HuH-7 (cell line): ENCODE results near the gene ZNF287.
"Not testable (repeated sequence)": the region's sequence is repeated elsewhere in the genome, so short reads cannot be mapped to it uniquely, and the experiment has no call there.

Source experiments
- DNase-seq: peaks from one replicate; pipeline ENCODE4 v3.0.0; 2011; ENCODE audit warnings: low spot score

ZNF287 gene

GRCh38 chr17:16568541-16569357, at the start of gene ZNF287:
TSS of gene ZNF287 (minus strand) at chr17:16569204. CDS start at chr17:16567731, 1,473 bp downstream.
- no peak for DNase-seq

- no peak for DNase-seq
Observed at GRCh38 chr17:16617481-16618060, 48.6 kb upstream of the ZNF287 start.

GRCh38 chr17:16599537-16599936, 30.5 kb upstream of the ZNF287 start:
- no peak for DNase-seq

- DNase-seq = no peak
Observed at GRCh38 chr17:16593356-16594102, 24.5 kb upstream of the ZNF287 start.

GRCh38 chr17:16589097-16589969, 20.3 kb upstream of the ZNF287 start:
- peak; percentile 87 for DNase-seq

GRCh38 chr17:16585796-16586195, 16.8 kb upstream of the ZNF287 start:
- DNase-seq = no peak

GRCh38 chr17:16584273-16584995, 15.4 kb upstream of the ZNF287 start:
- peak; percentile 98 for DNase-seq

GRCh38 chr17:16583781-16584180, 14.8 kb upstream of the ZNF287 start:
- no peak for DNase-seq

- DNase-seq = no peak
Observed at GRCh38 chr17:16573466-16573865, 4.5 kb upstream of the ZNF287 start.

- no peak for DNase-seq
Observed at GRCh38 chr17:16569358-16569712, 331 bp upstream of the ZNF287 start.

GRCh38 chr17:16552637-16553045, 16.4 kb downstream of the ZNF287 start:
- no peak for DNase-seq

GRCh38 chr17:16551878-16552636, 16.9 kb downstream of the ZNF287 start:
- DNase-seq = no peak

- DNase-seq = no peak
Observed at GRCh38 chr17:16537130-16537458, 31.9 kb downstream of the ZNF287 start.

GRCh38 chr17:16534236-16534635, 34.8 kb downstream of the ZNF287 start:
- DNase-seq = no peak

GRCh38 chr17:16529906-16530305, 39.1 kb downstream of the ZNF287 start:
- no peak for DNase-seq

- DNase-seq = no peak
Observed at GRCh38 chr17:16527298-16527697, 41.7 kb downstream of the ZNF287 start.

GRCh38 chr17:16525556-16525955, 43.4 kb downstream of the ZNF287 start:
- DNase-seq = not testable (repeated sequence)

- DNase-seq = peak; percentile 71
Observed at GRCh38 chr17:16521070-16521727, 47.8 kb downstream of the ZNF287 start.

- DNase-seq = no peak
Observed at GRCh38 chr17:16519021-16519420, 50.0 kb downstream of the ZNF287 start.

GRCh38 chr17:16517477-16517876, 51.5 kb downstream of the ZNF287 start:
- no peak for DNase-seq
